ENCODE results near the gene RBM24. TPM values are rescaled to one million over a fixed set of nuclear protein-coding genes. Genes with fewer than 3 reads are reported as not detected.
A peak's percentile ranks its signal among the peaks of the same experiment; 100 is the strongest.

Gene RBM24
- total and polyA plus RNA-seq, 9 of the 15 experiments (the other 6 are each of a cell fraction or from before 2014, with no cell fraction given) = not detected

DNA sequence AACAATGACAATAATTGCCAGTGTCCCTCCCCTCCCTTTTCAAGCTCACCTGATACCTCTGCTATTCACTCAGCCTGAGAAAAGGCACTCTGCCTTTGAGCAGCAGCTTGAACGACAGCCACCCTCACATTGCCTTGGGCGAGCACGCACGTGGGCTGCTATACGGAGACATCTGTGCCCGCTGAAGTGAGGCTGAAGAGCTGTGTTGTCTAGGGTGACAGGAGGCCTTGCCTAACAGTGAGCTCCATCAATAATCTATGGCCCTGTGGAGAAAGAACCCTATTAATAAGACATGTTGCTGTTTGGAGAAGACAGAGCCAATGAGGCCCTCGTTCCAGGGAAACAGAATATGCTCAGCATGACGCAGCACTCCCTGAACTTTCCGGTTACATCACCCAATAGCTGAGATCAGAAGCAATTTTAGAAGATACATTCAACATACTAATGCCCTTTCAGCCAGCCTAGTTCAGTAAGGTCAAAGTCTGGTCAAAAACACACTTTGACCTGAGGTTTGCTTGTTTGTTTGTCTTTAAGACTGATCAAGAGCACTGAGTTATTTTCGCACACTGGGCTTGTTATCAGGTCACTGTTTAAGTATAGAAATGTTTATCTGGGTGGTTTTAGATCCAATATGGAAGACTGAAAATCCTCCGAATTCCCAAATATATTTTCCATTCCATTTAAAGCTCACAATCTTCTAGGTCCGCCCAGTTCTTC is 30.6 kb downstream of the RBM24 start (continued):
- TF ChIP-seq ZBTB40 (IDR thresholded peaks at IDR 0.05) (no peak), ZBTB40 (CRISPR knock-in tag; IDR thresholded peaks at IDR 0.05) (no peak), CREB1 (IDR thresholded peaks at IDR 0.05) (0 out of 2 replicates have a peak, but pooled peaks have one; percentile 18), CREB1 (CRISPR knock-in tag; IDR thresholded peaks at IDR 0.05) (no peak), SAFB (IDR thresholded peaks at IDR 0.05; ENCODE audit: borderline replicate concordance, low read depth, low read length) (no peak), BRCA1 (IDR thresholded peaks at IDR 0.05) (no peak), BRCA1 (CRISPR knock-in tag; IDR thresholded peaks at IDR 0.05) (no peak), STAG1 (CRISPR knock-in tag; IDR thresholded peaks at IDR 0.05; ENCODE audit: borderline replicate concordance) (no peak), ZNF174 (CRISPR knock-in tag; IDR thresholded peaks at IDR 0.05) (no peak), SP1 (CRISPR knock-in tag; IDR thresholded peaks at IDR 0.05) (no peak), ZNF347 (CRISPR knock-in tag; IDR thresholded peaks at IDR 0.05; ENCODE audit: low read depth) (no peak), MIER1 (IDR thresholded peaks at IDR 0.05; ENCODE audit: low read depth) (no peak), ZKSCAN8 (CRISPR knock-in tag; IDR thresholded peaks at IDR 0.05) (peak; percentile 68; the same call in 1 of the 2 replicates), BMI1 (IDR thresholded peaks at IDR 0.05; ENCODE audit: low read length) (no peak), ZFP36 (IDR thresholded peaks at IDR 0.05; ENCODE audit: low read depth, low read length, partially characterized antibody) (no peak), ELF1 (tag; IDR thresholded peaks at IDR 0.05) (no peak)
- TF ChIP-seq, protein P1, sequence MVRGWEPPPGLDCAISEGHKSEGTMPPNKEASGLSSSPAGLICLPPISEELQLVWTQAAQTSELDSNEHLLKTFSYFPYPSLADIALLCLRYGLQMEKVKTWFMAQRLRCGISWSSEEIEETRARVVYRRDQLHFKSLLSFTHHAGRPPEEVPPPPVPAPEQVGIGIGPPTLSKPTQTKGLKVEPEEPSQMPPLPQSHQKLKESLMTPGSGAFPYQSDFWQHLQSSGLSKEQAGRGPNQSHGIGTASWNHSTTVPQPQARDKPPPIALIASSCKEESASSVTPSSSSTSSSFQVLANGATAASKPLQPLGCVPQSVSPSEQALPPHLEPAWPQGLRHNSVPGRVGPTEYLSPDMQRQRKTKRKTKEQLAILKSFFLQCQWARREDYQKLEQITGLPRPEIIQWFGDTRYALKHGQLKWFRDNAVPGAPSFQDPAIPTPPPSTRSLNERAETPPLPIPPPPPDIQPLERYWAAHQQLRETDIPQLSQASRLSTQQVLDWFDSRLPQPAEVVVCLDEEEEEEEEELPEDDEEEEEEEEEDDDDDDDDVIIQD (CRISPR knock-in tag; IDR thresholded peaks at IDR 0.05) = no peak
- TF ChIP-seq, protein P2, sequence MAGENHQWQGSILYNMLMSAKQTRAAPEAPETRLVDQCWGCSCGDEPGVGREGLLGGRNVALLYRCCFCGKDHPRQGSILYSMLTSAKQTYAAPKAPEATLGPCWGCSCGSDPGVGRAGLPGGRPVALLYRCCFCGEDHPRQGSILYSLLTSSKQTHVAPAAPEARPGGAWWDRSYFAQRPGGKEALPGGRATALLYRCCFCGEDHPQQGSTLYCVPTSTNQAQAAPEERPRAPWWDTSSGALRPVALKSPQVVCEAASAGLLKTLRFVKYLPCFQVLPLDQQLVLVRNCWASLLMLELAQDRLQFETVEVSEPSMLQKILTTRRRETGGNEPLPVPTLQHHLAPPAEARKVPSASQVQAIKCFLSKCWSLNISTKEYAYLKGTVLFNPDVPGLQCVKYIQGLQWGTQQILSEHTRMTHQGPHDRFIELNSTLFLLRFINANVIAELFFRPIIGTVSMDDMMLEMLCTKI (IDR thresholded peaks at IDR 0.05; ENCODE audit: partially characterized antibody) = no peak
